ENCODE data around the gene KCNIP1.

Gene KCNIP1

GRCh38 chr5:170719551-170719950 is 215.7 kb downstream of the KCNIP1 start:
- no peaks in the 10 kb centered on the region for H3K4me1 ChIP-seq
- peaks cover 27% of the 10 kb centered on the region for H3K27me3 ChIP-seq
- no peaks in the 10 kb centered on the region for H3K9me3 ChIP-seq
- TF ChIP-seq, protein P1, sequence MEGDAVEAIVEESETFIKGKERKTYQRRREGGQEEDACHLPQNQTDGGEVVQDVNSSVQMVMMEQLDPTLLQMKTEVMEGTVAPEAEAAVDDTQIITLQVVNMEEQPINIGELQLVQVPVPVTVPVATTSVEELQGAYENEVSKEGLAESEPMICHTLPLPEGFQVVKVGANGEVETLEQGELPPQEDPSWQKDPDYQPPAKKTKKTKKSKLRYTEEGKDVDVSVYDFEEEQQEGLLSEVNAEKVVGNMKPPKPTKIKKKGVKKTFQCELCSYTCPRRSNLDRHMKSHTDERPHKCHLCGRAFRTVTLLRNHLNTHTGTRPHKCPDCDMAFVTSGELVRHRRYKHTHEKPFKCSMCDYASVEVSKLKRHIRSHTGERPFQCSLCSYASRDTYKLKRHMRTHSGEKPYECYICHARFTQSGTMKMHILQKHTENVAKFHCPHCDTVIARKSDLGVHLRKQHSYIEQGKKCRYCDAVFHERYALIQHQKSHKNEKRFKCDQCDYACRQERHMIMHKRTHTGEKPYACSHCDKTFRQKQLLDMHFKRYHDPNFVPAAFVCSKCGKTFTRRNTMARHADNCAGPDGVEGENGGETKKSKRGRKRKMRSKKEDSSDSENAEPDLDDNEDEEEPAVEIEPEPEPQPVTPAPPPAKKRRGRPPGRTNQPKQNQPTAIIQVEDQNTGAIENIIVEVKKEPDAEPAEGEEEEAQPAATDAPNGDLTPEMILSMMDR (IDR thresholded peaks at IDR 0.05; ENCODE audit: low read depth, low read length) = no peak
- H3K4me3 ChIP-seq (ENCODE audit: low read depth, low read length) = no peak overlapping the region
- DNase-seq = no peak
- no peaks in the 10 kb centered on the region for H3K36me3 ChIP-seq

DNA sequence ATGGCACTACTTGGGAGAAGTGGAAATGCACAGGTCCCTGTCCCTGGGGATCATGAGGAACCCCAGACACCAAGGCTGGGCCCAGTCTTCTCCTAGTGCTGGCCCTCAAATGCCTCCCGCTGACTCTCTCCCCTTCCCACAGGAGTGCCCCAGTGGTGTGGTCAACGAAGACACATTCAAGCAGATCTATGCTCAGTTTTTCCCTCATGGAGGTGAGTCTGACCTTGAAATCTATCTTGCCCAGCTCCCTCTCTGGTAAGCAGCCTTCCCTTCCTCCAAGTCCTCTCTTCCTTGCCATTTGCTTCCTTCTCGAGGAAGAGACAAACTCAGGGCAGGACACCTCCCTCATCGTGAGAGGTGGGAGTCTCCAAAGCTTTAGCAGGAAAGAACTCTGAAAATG is 216.4 kb downstream of the KCNIP1 start:
- Histone ChIP-seq H3K9me3 (no peaks in the 10 kb centered on the region), H3K4me3 (ENCODE audit: low read depth, low read length) (no peak overlapping the region), H3K4me1 (no peaks in the 10 kb centered on the region), H3K36me3 (no peaks in the 10 kb centered on the region), H3K27me3 (peaks cover 27% of the 10 kb centered on the region)
- DNase-seq = no peak
- TF ChIP-seq, protein P1 (IDR thresholded peaks at IDR 0.05; ENCODE audit: low read depth, low read length) = no peak

DNA sequence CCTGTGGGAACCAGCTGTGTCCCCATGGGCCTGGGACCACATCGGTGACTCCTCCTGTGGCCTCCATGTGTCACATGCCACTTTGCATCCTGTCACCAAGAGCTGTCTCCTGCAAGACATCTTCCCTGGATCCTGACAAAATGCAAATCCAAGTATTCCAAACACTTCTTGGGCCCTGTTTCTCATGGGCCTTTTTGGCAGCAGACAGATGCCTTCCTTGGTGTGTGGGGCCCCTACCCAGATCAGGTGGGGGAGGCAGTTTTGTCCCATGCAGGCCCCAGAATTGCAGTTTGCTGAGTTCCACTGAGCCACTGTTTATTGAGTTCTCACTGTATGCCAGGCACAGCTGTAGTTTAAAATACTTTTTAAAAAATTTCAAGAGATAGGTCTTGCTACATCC is 217.2 kb downstream of the KCNIP1 start:
- no peaks in the 10 kb centered on the region for H3K9me3 ChIP-seq
- H3K4me1 ChIP-seq = no peaks in the 10 kb centered on the region
- DNase-seq = no peak
- peaks cover 20% of the 10 kb centered on the region for H3K27me3 ChIP-seq
- no peak overlapping the region for H3K4me3 ChIP-seq (ENCODE audit: low read depth, low read length)
- TF ChIP-seq, protein P1 (IDR thresholded peaks at IDR 0.05; ENCODE audit: low read depth, low read length) = no peak
- H3K36me3 ChIP-seq = no peaks in the 10 kb centered on the region

GRCh38 chr5:170721681-170722080 is 217.9 kb downstream of the KCNIP1 start:
- Histone ChIP-seq H3K4me3 (ENCODE audit: low read depth, low read length) (no peak overlapping the region), H3K27me3 (peaks cover 15% of the 10 kb centered on the region), H3K9me3 (no peaks in the 10 kb centered on the region), H3K4me1 (no peaks in the 10 kb centered on the region), H3K36me3 (no peaks in the 10 kb centered on the region)
- no peak for DNase-seq
- TF ChIP-seq, protein P1 (IDR thresholded peaks at IDR 0.05; ENCODE audit: low read depth, low read length) = no peak

GRCh38 chr5:170722316-170722715 is 218.5 kb downstream of the KCNIP1 start:
- no peaks in the 10 kb centered on the region for H3K9me3 ChIP-seq
- H3K4me1 ChIP-seq = no peaks in the 10 kb centered on the region
- no peak for DNase-seq
- H3K4me3 ChIP-seq (ENCODE audit: low read depth, low read length) = no peak overlapping the region
- peaks cover 15% of the 10 kb centered on the region for H3K27me3 ChIP-seq
- no peaks in the 10 kb centered on the region for H3K36me3 ChIP-seq
- TF ChIP-seq, protein P1 (IDR thresholded peaks at IDR 0.05; ENCODE audit: low read depth, low read length) = no peak

DNA sequence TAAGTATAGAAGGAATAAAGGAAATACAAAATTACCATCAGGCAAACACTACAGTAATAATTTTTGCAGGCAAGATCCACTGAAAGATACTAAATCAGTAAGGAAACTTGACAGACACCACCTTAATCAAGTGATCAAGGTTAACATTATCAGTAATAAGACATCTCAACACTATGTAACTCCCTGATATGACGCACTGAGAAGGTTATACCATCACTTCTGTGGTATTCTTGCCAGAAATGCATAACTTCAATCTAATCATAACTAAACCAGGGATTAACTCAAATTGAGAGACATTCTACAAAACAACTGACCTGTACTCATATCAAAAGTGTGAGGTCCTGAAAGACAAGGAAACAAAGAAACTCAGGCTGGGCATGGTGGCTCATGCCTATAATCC is 227.2 kb downstream of the KCNIP1 start:
- DNase-seq = no peak
- TF ChIP-seq, protein P1 (IDR thresholded peaks at IDR 0.05; ENCODE audit: low read depth, low read length) = no peak
- no peak overlapping the region for H3K4me3 ChIP-seq (ENCODE audit: low read depth, low read length)
- no peaks in the 10 kb centered on the region for H3K4me1 ChIP-seq
- peaks cover 11% of the 10 kb centered on the region for H3K27me3 ChIP-seq
- H3K36me3 ChIP-seq = no peaks in the 10 kb centered on the region
- H3K9me3 ChIP-seq = peaks cover 4% of the 10 kb centered on the region; the same call in 1 of the 2 replicates

Measured in BE2C (cell line).